HL-60/S4 treated with retinoic acid at 250 ng/mL for 4 days and 3 days (cell line): ENCODE measurements around the gene BTBD17.

Source experiments
- in situ Hi-C: fragments of 300-500 bp; cut with MboI; formaldehyde crosslinking; loops from 2 replicates; pipeline ENCODE4 v1.7.0; 2022; ENCODE audit warnings: low sequenced_read_pairs

Gene BTBD17

DNA sequence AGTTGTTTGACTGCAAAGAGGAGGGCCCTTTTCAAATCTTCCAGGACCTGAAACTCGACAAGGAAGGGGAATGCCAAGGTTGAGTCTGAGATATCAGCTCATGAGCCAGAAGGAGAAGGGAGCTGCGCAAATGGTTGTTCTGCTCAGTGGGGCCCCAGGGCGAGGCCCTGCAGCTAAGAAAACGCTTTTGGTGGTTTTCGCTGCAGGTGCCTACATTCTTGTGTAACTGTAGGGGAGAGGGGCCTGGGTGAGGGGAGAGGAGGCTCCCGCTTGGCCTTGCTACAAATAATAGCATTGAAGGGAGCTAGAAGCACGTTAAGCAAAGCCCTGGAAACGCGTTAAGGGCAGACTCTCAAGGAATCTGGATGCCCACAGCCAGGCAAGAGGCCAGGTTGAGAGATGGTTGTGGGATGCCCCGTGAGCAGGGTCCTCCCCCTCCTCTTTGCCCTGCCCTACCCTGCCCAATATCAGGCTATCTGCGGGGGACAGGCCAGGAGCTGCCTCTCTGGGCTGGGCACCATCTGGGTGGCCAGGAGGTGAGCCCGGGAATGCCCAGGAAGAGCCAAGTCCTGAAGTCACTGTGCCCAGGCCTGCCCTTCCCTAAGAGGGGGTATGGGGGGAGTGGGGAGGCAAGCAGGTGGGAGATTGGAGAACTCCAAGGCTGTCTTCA is 27.6 kb upstream of the BTBD17 start:
- in situ Hi-C loops, result no loop called here

DNA sequence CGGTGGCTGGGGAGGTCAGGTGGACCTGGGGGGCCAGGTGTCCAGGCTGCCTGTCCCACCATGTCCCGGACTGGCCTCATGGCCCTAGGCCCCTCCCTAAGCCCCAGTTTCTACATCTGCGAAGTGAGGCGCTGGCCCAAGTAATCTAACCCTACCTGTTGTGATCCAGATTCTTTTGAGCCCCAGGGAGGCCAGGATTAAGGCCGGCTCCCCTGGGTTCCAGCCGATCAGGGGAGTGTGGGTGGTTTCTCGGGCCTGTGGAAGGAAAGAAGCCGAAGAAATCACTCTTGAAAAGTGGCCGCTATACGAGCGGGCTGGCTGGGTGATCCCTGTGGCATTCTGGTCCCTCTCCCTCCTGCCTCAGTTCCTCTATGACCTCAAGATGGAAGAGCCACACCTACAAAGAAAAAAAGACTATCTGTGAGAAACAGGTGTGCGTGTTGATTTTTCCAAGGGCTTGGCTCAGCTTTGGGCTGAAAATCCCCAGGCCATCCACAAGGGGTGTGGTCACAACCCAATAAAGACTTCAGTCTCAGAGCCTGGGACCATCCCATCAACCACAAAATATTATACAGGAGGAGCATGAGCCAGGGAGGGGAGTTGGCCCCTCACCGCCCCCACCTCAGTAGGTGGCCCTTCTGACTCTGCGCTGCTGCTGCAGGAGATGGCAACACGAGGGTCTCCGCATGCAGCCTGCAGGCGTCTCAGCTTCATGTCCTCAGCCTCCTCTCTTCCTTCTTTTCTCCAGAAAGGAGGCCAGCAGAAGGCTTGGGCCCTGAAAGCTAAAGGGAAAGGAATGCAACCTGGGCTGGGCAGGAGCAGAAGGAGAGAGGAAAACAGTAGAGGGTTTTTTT is 25.9 kb upstream of the BTBD17 start:
- in situ Hi-C loops, result no loop called here

DNA sequence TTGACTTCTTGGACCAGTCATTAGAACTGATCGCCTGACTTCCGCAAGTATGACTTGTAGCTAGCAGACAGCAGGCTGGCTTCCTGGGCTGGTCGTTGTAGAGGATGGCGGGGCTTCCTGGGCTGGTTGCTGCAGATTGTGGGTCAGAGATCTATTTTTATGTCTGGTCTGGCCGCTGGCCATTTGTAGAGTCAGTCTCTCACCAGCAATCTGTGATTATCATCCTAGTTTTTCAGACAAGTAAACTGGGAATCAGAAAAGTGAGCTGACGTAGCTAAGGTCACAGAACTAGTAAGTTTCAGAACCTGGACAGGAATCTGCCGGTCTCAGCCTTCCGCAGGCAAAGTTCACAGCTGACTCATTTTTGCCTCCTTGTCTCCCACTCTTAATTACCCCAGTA is 24.7 kb upstream of the BTBD17 start:
- in situ Hi-C loops, result no loop called here

DNA sequence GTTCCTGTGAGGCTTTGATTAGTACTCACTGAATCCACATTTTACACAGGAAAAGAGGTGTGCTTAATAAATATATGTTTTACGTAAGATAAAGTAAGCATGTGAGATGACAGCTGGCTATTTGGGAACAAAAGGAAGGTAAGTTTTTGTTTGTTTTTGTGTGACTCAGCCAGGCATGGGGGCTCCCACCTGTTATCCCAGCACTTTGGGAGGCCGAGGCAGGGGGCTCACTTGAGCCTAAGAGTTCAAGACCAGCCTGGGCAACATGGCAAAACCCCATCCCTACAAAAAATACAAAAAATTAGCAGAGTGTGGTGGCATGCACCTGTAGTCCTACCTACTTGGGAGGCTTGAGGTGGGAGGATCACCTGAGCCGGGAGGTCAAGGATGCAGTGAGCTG is 23.5 kb upstream of the BTBD17 start:
- in situ Hi-C loops, result no loop called here

DNA sequence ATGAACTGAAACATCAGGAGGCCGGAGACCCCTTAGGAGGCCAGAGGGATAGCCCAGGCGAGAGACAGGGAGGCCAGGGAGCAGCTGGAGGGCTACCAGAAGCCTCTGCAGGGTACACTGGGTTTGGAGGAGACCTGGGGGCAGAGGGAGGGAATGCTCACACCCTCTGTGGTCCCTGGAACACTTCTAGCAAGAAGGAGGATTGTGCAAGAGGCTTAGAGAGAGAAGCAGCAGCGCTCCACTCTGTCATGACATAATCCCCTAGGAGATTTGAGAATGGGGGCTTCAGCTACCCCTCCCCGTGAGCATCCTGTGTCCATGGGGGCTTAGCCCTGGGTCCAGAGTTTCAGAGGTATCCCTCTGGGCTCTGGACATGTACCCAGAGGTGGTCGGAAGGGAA is 21.5 kb upstream of the BTBD17 start:
- in situ Hi-C loops, result no loop called here

DNA sequence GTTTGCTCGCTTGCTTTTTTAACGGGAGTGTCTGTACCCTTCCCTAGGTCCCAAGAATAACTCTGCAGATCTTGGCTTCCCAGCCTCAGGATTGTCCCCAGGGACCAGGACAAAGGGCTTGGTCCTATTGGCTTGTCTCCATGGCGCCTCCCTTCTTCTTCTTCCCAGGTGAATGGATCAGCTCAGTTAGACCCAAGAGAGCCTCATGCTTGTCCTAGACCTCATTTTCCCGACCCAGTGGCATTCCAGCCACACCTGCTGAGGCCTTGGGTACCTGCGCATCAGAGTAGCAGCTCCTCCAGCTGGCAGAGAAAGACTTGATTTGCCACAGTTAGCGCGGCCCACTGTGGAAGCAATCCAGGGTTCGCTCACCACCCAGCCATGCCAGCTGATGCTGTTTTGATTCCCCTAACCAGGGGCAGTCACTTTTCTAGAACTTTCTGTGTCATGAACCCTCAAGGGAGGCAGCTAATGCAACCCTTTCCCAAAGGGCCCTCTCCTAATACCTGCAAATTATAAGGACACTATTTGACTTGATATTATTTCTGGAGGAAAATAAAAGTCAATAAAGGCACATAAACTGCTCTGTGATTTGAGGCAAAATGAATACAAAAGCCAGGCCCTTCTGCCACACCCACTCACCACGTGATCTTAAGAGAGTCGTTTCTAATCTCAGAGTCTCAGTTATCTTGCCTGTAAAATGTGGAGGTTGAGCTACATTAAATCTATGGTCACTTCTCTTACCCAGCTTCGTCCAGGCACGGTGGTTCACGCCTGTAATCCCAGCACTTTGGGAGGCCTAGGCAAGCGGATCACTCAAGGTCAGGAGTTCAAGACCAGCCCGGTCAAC is 19.5 kb upstream of the BTBD17 start:
- in situ Hi-C loops, result no loop called here

DNA sequence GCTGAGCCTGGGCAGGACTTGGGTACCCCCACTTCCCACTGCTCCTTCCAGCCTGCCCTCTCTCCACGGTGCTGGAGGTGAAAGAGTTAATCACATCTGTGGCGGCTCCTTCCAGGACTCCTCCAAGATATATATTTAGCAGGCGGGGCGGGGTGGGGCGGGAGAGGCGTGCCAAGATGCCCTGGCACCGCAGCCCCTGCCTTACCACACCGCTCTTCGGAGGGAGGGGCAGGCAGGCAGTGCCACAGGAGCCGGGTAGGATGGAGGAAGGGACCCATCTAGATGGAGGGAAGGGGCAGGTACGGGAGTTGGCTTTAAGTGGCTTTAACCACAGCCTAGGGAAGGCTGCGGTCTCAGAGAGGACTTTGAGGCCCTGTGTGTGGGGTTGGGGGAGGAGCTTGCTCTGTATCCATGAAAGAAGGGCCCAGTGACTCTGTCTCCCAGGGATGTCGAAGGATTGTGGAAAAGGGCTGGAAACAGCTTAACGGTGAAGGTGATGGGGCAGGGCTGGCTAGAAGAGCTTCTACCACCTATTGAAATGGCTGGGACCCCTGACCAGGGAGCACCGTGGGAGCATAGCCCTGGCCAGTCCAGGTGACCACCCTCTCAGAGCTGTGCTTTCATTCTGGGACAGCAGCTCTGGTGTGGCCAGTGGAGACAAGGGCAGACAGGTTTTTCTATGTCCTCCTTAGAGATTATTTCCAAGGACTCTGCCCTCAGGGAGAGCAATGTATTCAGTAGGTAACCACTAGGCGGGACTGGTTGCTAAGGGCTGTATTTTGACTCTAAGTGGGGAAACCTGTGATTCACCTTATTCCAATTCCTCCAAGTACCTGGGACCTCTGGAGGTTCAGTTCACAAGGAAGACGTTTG is 18.7 kb upstream of the BTBD17 start:
- in situ Hi-C loops, result no loop called here

DNA sequence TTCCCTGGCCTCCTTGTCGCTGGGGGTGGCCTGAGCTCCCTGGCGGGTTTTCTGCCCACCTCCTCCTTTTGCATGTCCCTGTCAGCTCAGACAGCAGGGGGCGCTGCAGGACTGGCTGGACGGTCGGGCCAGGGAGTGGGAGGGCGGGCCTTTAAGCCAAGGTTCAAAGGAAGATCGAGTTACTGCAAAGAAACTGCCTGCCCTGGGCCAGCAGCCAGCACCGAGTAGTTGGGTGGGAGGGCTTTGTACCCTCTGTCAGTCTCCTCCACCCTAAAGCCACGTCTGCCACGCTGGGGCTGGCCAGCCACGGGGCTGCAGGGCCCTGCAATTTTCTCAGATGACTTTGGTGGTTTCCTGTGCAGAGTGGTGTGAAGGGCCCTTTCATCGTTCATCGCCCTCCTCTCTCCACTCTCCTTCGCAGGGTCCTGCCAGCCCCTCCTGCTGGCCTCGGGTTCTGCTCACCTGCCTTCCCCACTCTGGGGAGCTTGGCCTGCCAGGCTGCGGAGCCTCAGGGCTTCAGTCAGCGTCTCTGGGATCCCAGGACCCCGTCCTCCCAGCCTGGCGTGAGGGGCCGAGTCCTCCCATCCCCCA is 17.9 kb upstream of the BTBD17 start:
- in situ Hi-C loops, result no loop called here

DNA sequence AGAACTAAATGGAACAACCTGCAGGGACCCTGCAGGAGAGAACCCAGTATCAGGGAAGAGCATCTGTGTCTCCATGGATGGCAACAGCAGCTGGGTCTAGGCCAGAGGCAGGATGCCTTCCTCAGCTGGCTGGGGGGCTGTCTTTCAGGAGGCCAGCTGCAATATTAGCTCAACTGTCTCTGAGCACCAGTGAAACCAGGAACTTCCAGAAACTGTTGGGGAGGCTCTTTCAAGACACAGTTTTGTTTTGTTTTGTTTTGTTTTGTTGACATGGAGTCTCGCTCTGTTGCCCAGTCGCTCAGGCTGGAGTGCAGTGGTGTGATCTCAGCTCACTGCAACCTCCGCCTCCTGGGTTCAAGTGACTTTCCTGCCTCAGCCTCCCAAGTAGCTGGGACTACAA is 13.2 kb upstream of the BTBD17 start:
- in situ Hi-C loops, result no loop called here

DNA sequence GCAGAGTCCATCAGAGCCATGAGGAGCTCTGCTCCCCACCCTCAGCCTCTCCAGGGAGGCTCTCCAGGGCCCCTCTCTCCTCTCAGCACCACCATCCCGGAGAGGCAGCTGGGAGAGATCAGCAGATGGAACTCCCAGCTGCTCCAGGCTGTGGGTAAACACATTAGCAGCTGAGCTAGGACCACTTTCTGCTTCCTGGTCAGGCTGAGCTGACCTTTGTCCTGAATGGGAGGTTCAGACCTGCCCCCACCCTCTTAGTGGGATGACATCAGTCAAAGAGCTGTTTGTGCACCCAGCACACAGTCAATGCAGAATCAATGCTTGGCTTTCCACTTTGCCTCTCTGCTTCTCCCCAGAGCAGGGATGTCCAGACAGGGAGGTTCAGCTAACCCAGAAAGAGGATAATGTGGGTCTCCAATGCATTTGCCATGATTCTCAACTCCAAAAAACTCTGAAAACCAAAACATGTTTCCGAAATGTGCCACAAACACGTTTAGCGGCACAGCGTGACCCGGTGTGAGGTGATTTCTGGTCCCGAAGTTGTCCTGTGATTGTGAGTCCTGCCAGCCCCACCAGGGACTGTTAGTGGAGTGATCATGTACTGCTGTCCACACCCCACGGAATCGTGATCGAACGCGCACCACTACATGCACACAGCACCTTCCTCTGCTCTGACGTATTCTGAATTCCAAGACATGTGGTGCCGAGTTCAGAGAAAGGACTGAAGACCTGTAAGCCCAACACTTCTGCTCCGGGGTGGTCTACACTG is 12.4 kb upstream of the BTBD17 start:
- in situ Hi-C loops, result no loop called here

DNA sequence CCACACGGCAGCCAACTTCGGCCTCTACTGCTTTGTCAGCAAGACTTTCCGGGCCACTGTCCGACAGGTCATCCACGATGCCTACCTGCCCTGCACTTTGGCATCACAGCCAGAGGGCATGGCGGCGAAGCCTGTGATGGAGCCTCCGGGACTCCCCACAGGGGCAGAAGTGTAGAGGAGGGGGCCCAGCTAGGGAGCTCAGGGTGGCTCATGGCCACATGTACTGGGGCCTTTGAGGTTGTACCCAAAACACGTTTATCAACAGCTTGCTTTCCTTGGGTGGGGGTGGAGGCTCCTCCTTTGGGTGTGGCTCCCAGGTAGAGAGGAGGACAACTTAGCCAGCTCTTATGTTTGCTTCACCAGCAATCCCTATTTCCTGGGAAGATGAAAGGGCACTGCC is 10.8 kb upstream of the BTBD17 start:
- in situ Hi-C loops, result no loop called here

DNA sequence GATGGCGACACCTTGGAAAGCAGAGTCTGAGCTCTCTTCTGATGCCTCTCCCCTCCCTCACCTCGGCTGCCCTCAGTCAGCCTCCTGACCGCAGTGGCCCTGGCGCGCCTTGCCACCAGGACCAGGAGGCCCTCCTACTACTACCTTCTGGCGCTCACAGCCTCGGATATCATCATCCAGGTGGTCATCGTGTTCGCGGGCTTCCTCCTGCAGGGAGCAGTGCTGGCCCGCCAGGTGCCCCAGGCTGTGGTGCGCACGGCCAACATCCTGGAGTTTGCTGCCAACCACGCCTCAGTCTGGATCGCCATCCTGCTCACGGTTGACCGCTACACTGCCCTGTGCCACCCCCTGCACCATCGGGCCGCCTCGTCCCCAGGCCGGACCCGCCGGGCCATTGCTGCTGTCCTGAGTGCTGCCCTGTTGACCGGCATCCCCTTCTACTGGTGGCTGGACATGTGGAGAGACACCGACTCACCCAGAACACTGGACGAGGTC is 10.0 kb upstream of the BTBD17 start:
- in situ Hi-C loops, result no loop called here

DNA sequence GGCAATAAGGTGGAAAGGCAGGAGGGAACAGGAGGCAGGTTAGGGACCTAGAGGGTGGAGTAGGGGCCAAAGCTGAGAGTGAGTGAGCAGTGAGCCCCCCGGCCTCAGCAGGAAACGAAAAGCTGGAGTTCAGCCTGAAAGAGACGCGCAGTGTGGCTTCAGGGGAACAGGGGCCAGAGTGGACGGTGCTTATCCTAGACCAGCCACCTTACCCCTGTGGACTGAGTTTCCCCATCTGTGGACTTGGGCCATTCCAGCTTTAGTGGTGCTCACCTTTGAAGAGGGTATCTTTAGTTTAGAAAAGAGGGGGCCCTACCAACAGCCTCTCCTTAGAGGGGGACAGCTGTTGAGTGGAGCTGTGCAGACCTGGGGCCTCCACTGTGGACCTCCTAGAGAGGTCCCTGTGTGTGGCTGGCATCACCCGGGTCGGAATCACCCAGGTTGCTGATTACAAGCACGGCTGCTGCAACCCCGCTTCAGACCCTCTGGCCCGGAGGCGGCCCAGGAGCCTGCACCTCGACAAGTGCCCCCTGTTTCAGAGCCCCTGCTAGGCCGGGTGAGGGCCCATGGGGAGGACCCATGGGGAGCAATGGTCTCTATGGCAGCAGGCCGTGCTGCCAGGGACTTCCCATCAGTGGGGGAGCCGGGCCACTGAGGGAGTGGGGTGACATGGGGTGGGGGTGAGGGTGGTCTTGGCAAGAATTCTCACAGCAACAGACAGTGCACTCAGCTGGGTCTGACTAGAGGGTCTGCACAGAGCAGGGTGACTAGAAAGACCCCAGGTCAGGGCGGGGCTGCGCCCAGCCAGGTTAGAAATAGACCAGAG is 8.2 kb upstream of the BTBD17 start:
- in situ Hi-C loops, result no loop called here

DNA sequence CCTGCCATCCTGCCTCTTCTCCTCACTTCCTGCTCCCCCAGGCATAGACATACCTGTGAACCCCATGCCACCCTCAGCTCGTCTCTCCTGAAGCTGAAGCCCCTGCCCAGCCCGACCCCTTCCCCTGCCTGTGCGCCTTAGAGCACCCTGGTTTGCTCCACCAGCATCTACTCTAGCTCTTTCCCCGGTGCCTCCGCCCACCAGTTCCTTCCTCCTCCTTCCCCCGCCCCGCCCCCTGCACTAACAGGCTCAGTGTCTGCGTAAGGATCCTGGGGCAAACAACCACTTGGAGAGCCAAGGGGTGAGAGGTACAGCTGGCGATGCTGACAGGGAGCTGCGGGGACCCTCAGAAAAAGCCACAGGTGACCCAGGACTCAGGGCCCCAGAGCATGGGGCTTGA is 7.6 kb upstream of the BTBD17 start:
- in situ Hi-C loops, result no loop called here

DNA sequence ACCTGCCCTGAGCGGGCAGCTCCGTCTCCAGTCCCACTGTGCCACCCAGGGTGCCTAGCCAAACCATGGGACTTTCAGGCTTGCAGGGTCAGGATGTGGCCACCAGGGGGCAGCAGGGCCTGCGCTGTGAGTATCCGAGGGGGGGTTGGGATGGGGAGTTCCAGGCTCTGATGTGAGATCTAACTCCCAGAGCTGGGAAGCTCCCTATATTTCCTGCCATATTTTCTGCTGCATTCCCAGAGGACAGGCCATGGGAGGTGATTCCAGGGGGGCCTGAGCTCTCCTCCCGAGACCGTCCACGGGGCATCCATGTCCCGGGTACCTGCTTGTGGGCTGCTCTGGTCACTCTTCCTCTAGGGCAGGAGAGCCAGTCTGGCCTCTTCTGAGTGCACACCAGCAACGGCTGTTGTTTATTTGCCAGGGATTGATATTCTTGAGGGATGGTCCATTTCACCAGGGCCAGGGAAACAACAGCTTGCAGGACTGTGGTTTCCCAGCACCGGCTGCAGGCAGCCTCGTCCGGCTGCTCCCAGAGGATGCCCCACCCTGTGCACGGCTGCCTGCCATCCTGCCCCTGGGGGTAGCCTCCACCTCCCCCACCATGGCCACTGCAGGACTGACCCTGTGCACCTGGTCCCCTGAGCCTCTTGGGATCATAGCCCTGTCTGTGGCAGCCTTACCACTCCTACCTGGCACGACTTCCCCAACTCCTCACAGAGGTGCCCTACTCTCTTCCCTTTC is 6.8 kb upstream of the BTBD17 start:
- in situ Hi-C loops, result no loop called here

DNA sequence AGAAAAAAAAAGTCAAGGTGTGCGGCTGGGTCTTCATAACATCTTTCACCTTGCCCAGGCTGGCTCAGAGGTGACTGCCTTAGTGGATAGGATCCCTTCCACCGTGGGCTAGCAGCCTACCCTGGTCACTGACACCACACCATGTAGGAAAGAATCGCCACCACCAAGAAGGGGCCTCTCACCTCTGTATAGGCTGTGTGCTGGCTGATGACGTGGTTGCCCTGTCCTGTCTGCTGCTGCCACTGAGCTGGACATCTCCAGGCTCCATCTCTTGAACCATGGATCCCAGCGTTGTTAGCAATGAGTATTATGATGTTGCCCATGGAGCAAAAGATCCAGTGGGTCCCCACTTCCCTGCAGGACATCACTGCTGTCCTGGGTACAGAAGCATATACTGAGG is 5.5 kb upstream of the BTBD17 start, which contains the start of gene GPR142:
Gene GPR142 (plus strand): TSS at position 301 of the 400 bp plus-strand sequence. CDS start 2,035 bp downstream, outside the sequence.
- in situ Hi-C loops, result no loop called here

DNA sequence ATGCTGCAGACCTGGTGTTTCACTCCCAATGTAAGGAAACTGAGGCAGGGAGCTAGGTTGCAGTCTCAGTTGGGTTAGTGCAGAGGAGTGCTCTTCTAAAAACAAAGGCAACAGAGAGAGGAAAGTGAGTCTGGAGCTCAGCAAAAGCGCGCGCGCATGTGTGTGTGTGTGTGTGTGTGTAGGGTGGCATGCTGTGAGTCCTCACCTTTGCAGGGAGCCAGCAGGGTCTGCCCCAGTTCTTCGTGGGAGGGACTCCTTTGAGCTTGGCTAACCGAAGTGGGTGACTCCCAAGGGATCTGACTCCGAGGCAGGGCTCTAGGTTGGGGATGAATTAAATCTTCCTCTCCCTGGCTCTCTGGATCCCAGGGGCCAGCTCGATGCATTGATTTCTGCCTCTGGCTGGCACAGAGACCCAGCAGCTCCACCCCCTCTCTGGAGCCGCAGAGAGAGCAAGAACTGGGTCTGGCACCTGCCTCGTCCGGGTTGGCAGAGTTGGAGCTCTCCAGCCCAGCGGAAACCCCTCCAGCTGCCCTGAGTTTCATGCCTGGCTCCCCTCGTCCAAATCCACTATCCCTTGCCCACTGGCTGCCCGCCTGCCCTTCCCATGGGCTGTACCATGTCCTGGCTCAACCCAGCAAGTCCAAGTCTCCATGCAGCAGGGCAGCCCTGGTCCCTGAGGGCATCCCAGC is 1.3 kb upstream of the BTBD17 start:
- in situ Hi-C loops, result no loop called here
